ENCODE measurements around the gene KCTD7.
A peak's percentile ranks its signal among the peaks of the same experiment; 100 is the strongest.
"Not testable (repeated sequence)": the region's sequence is repeated elsewhere in the genome, so short reads cannot be mapped to it uniquely, and the experiment has no call there.

The KCTD7 gene

DNA sequence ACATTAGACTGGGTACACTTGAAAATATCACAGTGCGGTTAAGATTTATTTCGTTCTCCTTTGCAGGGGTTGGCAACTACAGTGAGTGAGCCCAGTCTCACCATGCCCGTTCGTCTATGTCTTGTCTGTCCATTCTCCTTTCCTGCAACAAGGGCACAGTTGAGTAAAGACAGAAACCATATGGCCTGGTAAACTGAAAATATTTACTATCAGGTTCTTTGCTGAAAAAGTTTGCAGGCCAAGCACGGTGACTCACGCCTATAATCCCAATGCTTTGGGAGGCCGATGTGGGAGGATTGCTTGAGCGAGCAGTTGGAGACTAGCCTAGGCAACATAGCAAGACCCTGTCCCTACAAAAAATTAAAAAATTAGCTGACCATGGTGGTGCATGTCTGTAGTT lies 11.4 kb upstream of the KCTD7 start:
- DNase-seq (ENCODE audit: low read depth), result no peak

- not testable (repeated sequence) for DNase-seq (ENCODE audit: low read depth)
These were observed 9.2 kb upstream of the KCTD7 start for GRCh38 chr7:66619341-66619948.

GRCh38 chr7:66626331-66626934 lies 2.2 kb upstream of the KCTD7 start:
- DNase-seq (ENCODE audit: low read depth), result no peak

- no peak for DNase-seq (ENCODE audit: low read depth)
These were observed 1.5 kb upstream of the KCTD7 start for GRCh38 chr7:66627151-66627681.

- peak; percentile 3 for DNase-seq (ENCODE audit: low read depth)
These were observed 760 bp upstream of the KCTD7 start for GRCh38 chr7:66627881-66628360.

GRCh38 chr7:66629222-66630062 lies 761 bp downstream of the KCTD7 start:
- DNase-seq (ENCODE audit: low read depth), result no peak

DNA sequence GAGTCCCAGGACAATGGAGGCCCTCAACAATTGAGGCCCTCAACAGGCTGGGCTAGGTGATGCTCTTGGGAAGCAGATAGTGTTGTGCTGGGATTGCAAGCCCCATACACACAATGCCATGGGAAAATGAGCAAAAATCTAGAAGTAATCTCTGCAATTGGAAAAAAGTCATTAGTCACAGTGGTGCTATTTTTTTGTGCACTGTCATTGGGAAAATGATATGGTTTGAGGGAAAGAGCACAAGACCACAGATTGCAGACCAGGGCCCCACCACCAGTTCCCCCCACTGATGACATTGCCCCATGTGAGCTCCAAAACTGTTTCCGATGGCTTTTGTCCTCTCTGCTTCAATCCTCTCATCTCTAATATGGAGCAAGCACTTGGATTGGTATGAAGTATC lies 1.9 kb downstream of the KCTD7 start:
- no peak for DNase-seq (ENCODE audit: low read depth)

DNA sequence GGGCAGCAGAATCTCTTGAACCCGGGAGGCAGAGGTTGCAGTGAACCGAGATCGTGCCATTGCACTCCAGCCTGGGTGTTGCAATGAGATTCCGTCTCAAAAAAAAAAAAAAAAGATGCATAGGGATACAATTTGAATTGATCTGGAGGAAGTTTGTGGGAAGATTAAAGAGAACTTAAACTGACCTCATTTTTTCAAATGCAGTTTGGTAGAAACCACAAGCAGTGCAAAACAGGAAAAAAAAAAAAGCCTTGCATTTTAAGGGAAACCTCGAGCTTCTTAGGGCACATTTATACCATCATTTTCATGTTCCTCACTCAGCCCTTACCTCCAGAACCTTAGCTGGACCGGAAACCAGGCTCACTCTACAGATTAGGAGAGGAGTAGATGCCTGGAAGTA lies 2.8 kb downstream of the KCTD7 start:
- no peak for DNase-seq (ENCODE audit: low read depth)

DNA sequence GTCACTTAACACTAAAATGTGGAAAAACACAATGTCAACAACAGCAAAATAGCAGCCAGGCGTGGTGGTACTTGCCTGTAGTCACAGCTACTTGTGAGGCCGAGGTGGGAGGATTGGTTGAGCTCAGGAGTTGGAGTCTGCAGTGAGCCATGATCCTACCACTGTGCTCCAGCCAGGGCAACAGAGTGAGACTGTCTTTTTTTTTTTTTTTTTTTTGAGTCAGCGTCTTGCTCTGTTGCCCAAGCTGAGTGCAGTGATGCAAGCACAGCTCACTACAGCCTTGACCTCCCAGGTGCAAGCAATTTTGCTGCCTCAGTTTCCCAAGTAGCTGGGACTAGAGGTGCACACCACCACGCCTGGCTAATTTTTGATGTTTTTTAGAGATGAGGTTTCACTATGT lies 6.1 kb downstream of the KCTD7 start:
- no peak for DNase-seq (ENCODE audit: low read depth)

GRCh38 chr7:66635322-66635981 lies 6.8 kb downstream of the KCTD7 start:
- not testable (repeated sequence) for DNase-seq (ENCODE audit: low read depth)

- DNase-seq (ENCODE audit: low read depth), result not testable (repeated sequence)
These were observed 7.4 kb downstream of the KCTD7 start for GRCh38 chr7:66635982-66636546.

- no peak for DNase-seq (ENCODE audit: low read depth)
These were observed 9.8 kb downstream of the KCTD7 start for GRCh38 chr7:66638309-66639099.

- no peak for DNase-seq (ENCODE audit: low read depth)
These were observed 11.1 kb downstream of the KCTD7 start for GRCh38 chr7:66639773-66640172.

DNA sequence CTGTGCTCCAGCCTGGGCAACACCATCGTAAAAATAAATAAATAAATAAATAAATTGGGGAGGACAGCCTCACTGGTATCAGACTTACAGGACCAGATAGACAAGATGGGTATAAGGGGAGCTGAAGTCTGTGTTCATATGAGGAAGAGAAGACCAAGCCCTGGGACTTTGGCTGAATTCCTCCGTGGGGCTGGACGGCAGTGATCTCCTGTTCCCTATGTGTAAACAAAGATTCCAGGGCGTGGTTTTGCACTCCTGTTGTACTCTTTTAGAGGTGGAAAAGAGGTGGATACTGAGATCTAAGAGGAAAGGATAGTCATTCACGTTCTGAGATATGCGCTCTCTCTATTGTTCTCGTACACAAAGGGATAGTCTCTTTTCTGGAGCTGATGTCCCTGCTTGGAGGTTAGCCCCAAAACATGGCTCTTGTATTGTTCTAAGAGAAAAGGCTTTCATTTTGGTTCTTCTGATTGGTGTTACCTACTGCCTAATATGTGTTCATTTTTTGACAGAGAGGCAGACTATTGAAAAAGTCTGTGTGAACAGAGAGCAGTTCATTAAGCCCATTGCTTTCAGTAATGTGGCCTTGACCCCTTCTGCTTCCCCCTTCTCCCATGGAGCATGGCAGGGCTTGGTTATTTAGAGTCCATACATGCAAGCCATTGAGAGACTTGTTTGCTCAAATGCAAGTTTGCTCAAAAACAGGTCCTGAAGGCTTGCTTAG lies 12.3 kb downstream of the KCTD7 start:
- no peak for DNase-seq (ENCODE audit: low read depth)

DNA sequence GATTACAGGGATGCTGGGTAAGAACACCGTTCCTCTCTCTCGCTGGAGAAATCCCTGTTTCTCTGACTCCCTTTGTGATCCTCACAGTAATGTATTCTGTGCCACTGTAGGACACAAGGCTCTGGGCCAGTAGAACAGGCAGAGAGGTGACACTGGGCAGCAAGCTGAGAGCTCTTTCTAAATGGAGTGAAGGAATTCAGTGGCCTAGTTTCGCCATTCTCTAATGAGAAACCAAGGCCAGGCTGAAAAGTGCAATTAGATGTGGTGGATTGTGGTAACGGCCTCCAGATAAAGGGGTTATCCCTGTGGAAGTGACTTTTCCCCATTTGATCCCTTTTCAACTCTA lies 12.8 kb downstream of the KCTD7 start:
- DNase-seq (ENCODE audit: low read depth), result no peak

- DNase-seq (ENCODE audit: low read depth), result no peak
These were observed 13.5 kb downstream of the KCTD7 start for GRCh38 chr7:66642186-66642585.

DNA sequence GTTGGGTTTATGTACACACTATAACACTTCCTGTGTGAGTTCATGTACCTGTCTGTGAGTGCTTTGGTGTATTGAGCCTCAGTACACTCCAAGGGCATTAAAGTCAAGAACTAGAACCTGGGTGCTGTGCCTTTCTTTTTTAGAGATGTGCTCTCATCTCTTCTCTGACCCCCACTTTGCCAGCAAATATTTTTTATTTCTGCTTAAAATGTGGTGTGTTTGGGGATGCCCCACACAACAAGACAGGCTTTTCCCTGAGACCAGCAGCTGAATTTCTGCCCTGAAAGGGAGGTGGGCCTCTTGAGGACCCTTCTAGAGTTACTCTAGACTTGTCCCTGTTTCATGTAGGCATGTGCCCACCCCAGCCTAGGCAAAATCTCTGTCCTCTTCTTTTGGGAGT lies 14.3 kb downstream of the KCTD7 start:
- no peak for DNase-seq (ENCODE audit: low read depth)

DNA sequence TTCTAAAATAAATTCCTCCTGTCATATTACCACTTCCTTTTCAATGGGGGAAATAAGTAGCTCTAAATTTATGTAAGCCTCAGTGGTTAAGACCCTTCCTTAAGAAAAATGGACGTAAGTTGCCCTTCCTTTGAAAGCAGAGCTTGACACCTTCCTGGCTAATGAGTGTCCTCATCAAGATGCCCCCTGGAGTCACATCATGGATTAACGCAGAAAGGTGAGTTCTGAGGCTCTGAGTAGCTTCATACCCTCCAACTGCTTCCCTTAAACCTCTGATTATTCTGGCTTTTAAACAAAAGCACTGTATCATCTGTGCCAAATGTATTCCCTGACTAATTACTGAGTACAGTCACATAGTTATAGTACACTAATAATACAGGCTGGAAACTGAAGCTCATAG lies 14.7 kb downstream of the KCTD7 start:
- no peak for DNase-seq (ENCODE audit: low read depth)

GRCh38 chr7:66651026-66651425 lies 22.3 kb downstream of the KCTD7 start:
- not testable (repeated sequence) for DNase-seq (ENCODE audit: low read depth)

GRCh38 chr7:66653719-66654274 lies 25.1 kb downstream of the KCTD7 start:
- DNase-seq (ENCODE audit: low read depth), result not testable (repeated sequence)

Data from activated T-helper 1 cell treated with Interleukin-2 at 50 U/mL for 16 hours (primary cell).